ENCODE data around the gene OVCH1.
"Not testable (repeated sequence)": the region's sequence is repeated elsewhere in the genome, so short reads cannot be mapped to it uniquely, and the experiment has no call there.

OVCH1 gene

DNA sequence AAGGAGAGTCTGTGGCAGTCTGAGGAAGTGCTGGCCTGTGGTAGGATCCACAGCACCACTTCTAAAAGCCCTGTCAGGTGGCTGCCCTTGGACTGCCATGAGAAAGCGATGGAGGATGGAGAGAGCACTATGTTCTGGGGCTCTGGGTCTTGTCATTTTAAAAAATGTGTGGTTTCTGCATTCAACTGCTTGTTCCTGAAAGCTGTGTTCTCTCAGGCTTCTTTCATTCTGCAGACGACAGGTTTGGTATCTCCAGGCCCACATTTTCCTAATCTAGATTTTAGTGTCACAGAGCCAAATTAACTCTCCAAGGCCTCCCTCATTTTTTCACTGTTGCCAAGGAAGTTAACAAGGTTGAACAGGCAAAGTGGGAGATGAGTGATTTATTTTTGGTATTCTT, 10.5 kb downstream of the OVCH1 start:
- no peak for DNase-seq

DNA sequence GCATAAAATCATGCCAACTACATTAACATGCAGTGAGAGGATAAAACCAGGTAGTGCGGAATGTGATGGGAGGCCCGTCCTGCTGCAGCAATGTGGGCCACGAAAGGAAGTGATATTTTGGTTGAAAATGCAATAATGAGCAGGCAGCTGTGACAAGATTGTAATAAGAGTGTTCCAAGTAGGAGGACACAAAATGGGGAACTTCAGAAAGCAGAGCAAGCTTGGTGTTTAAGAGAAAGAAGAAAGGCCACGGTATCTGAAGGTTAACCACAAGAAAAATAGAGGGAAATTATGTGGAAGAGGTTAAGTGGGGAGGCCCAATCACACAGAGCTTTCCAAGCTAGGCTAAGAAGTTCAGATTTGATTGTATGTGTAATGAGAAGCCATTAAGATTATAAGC, 34.3 kb downstream of the OVCH1 start:
- DNase-seq = no peak

DNA sequence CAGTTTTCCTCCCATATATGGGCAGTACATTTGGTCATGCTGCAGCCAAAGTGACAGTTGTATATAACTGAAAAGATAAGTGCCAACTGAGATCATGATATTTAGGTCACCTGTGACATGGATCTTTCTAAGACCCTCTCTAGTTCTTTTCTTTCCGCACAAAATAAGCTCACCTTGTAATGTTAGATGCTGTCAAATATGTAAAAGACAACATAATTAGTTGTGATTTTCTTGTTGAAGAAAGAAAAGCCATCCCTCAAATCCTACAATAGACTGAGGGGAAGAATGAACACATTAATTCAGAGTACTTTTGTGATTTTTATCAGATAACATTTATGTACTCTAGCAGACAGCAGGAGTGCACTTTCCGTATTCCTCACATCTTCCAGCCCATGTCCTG, 37.4 kb downstream of the OVCH1 start:
- DNase-seq = no peak

GRCh38 chr12:29455087-29455486, 42.4 kb downstream of the OVCH1 start:
- no peak for DNase-seq

DNA sequence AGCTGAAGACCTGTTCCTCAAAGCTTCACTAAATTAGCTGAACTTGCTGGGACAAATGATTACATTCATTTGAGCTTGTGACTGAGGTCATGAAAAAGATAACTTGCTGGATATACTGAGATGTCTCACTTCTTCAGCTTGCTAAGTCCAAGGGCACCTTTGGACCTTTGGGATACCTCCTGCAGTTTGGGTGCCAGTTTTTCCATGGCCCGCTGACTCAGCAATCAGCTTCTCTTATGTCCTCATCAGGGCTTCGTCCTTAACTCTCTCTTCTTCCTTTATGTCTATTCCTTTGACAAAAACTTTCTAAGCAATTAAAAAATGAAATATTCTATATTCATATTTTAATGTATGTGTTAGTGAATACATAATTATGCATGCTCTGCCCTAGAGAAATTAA, 45.6 kb downstream of the OVCH1 start:
- no peak for DNase-seq

- DNase-seq = no peak
Observed at GRCh38 chr12:29448157-29448556, 49.3 kb downstream of the OVCH1 start.

DNA sequence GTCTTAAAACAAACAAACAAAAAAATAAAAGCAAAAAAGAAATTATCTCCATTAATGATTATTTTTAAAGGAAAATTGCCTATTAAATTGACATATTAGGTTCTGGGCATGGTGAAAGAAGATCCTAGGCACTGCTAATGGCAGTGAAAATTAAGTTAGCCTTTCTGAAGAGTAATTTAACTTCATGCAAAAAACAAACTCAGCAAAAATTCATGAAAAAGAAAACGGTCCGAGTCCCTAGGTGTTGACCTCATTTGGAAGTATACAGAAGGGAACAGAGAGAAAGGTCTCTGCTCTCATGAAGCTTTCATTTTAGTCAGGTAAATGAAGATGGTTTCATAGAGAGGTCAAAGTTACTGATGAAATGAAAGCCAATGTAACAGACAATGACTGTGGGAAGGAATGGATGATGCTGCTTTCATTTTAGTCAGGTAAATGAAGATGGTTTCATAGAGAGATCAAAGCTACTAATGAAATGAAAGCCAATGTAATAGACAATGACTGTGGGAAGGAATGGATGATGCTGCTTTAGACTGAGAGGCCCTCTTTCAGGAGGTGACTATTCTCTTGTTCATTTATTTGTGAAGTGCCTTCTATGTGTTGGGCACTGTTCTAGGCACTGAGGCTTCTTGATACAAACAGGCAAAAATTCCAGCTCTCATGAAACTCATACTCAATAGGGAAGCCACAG, 50.1 kb downstream of the OVCH1 start:
- no peak for DNase-seq

GRCh38 chr12:29439506-29439905, 58.0 kb downstream of the OVCH1 start:
- no peak for DNase-seq

DNA sequence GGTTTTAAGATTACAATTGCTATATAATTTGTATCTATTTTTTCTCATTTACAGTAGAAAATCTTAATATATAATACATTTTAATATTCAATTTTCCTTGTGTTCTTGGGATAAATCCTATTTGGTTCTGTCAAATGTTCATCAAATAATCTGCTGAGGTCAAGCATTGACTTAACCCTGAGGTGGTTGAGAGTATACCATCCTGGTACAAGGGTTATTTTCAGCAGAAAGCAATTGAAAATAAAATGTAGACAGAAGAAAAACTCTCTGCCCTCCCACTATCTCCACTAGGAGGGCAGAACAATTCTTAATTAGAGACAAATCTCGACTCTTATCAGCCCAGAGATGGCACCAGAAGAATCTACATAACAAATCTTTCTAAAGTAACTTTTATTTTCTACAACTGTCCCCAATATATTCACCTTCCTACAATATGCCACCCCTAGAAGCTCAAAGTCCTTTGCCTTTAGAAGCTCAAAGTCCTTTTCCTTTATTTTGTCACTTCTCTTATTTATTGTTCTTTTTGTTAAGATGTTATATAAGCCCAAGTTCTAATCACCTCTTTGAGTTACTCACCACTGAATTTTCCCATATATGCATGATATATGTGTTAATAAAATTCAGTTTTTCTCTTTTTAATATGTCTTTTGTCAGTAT, 58.6 kb downstream of the OVCH1 start:
- no peak for DNase-seq

DNA sequence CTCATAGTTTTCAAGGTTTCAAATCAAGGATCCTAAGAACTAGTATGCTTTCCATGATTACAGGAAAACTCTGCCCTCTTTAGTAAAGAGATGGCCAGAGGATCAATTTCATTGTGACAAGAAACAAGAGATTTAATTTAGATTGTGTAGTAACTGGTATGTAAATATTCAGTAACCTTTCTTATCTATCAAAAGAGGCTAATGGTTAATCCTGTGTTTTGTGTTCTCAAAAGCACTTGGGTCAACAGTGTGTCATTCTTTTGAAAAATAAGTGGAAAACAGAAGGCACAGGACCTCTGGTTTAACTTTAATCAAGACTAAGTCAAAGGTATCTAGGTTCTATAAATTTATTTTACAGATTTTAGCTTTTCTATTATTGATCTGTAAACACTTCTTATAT, 59.9 kb downstream of the OVCH1 start:
- DNase-seq = no peak

- DNase-seq = not testable (repeated sequence)
Observed at GRCh38 chr12:29436815-29437214, 60.7 kb downstream of the OVCH1 start.

GRCh38 chr12:29431513-29431912, 66.0 kb downstream of the OVCH1 start:
- no peak for DNase-seq

- DNase-seq = no peak
Observed at GRCh38 chr12:29430716-29431044, 66.8 kb downstream of the OVCH1 start.

DNA sequence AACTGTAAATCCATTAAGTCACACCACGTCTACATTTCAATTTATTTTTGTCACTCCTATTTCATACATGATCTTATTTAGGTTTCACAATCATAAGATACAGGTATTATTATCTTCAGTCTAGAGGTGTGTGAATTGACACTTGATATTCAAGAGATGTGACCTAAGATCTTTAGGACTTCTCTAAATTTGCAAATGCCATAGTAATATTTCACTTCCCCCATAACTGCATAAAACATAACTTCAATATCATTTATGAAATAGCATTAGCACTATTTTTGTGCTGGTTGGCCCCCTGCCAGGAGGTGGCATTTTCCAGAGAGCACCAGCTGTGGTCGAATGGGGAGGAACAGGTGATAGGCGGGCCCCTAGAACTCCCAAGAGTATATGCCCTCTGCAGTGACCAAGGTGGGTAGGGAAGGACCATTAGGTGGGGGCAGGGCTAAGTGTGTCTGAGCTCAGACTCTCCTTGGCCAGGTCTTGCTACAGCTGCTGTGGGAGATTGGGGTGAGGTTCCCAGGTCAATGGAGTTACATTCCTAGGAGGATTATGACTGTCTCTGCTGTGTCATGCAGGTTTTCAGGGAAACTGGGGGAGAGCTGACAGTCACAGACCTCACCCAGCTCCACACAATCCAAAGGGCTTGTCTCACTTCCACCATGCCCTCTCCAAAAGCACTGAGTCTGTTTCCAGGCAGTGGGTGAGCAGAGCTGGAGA, 67.3 kb downstream of the OVCH1 start:
- no peak for DNase-seq

DNA sequence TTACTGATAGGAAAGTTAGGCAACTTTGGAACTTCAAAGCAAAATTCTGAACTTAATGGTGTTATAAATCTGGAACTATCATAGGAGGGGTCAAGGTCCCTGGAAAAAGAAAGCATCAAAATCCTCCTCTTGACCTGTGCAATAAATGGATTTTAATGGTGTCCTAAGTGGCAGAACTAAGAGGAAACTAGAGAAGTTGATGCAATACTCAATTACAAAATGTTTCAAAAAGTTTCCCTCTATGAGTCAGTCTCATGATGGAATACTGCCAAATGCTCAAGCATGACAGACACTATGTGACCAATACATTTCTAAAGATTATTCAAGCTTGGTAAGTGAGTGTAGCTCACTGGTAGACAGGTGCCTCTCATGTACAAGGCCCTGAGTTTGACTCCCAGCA, 68.9 kb downstream of the OVCH1 start:
- DNase-seq = no peak

DNA sequence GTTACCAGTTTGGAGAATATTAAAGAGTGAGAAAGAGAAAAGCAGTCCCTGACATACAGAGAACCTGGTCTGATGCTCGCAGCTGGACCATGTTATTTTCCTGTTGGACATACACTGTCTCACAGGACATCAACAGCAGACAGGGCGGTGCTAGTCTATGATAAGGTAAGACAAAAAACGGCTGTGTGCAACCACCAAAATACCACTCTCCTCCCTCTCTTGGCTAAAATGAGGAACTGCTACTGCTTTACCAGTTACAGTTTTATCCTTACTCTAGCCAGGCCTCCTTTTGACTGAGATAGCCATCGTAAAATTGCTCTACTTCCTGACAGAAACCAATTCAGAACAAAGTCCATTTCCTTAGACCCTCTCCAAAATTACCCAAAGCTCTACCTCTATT, 69.5 kb downstream of the OVCH1 start:
- peak; percentile 21 for DNase-seq

DNA sequence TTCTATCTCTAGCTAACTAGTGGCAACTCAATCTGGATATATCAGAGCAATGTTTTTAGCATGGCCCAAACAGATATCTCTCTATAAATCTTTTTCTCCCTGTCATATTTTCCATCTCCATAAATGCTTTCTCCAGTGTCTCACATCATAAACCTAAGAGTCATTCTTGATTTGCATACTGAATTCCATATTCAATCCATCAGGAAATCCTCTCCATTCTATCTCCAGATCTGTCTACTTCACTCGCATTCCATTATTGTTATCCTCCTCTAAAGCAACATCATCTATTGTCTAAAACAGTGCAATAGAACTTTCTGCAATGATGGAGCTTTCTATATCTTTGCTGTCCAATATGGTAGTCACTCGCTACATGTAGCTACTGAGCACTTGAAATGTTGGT, 71.0 kb downstream of the OVCH1 start:
- no peak for DNase-seq

DNA sequence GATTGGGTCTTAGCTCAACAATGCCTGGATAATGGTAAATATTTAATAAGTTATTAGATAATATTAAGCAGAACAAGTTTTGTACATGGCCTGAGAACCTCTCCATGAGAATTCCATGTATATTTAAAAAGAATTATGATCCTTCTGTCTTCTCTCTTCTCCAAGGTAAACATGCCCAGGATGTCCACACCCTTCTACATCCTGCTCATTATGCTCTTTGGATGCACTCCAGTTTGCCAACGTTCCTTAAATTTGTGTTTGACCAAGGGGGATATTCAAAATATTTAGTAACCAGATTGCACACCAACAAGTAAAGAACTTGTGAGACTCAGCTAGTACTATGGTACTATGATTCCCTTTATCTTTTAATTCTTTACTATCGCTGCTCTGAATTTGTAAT, 71.8 kb downstream of the OVCH1 start:
- DNase-seq = no peak

GRCh38 chr12:29416748-29417147, 80.7 kb downstream of the OVCH1 start:
- DNase-seq = no peak

DNA sequence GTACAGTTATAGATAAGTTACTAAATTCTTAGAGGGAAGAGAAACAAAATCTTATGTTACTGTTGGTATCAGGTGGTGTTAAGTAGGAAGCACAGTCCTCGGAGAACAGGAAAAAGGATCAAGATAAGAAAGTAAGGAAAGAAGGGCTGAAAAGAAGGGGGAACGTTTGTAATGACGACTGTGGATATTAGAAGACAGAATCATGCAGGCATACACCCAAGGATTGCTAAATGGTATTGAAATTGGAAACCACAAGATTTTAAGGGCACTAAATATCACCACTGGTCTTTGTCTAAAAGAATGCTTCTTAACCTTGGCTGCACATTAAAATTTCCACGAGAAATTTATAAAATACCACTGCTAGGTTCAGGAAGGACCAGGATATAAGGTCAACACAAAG, 82.4 kb downstream of the OVCH1 start:
- DNase-seq = no peak

GRCh38 chr12:29414368-29414767, 83.1 kb downstream of the OVCH1 start:
- DNase-seq = no peak

- DNase-seq = no peak
Observed at GRCh38 chr12:29405561-29405960, 91.9 kb downstream of the OVCH1 start.

GRCh38 chr12:29403991-29404390, 93.5 kb downstream of the OVCH1 start:
- DNase-seq = no peak

GRCh38 chr12:29402437-29402836, 95.0 kb downstream of the OVCH1 start:
- DNase-seq = no peak
